ENCODE measurements around the gene TENM4.

Gene TENM4

GRCh38 chr11:79025097-79025496 is 415.7 kb downstream of the TENM4 start:
- no peak overlapping the region for H3K4me3 ChIP-seq (ENCODE audit: low read depth, low read length)
- TF ChIP-seq CTCF (IDR thresholded peaks at IDR 0.05; ENCODE audit: borderline replicate concordance, insufficient read depth, low read depth, low read length): no peak

GRCh38 chr11:79022265-79022664 is 418.6 kb downstream of the TENM4 start:
- no peak overlapping the region for H3K4me3 ChIP-seq (ENCODE audit: low read depth, low read length)
- no peak for TF ChIP-seq CTCF (IDR thresholded peaks at IDR 0.05; ENCODE audit: borderline replicate concordance, insufficient read depth, low read depth, low read length)

GRCh38 chr11:79021601-79022000 is 419.2 kb downstream of the TENM4 start:
- no peak overlapping the region for H3K4me3 ChIP-seq (ENCODE audit: low read depth, low read length)
- TF ChIP-seq CTCF (IDR thresholded peaks at IDR 0.05; ENCODE audit: borderline replicate concordance, insufficient read depth, low read depth, low read length): no peak

- TF ChIP-seq CTCF (IDR thresholded peaks at IDR 0.05; ENCODE audit: borderline replicate concordance, insufficient read depth, low read depth, low read length): no peak
- H3K4me3 ChIP-seq (ENCODE audit: low read depth, low read length): no peak overlapping the region
Observed at GRCh38 chr11:79019975-79020374, 420.9 kb downstream of the TENM4 start.

GRCh38 chr11:79019277-79019676 is 421.6 kb downstream of the TENM4 start:
- H3K4me3 ChIP-seq (ENCODE audit: low read depth, low read length): no peak overlapping the region
- TF ChIP-seq CTCF (IDR thresholded peaks at IDR 0.05; ENCODE audit: borderline replicate concordance, insufficient read depth, low read depth, low read length): no peak

- no peak for TF ChIP-seq CTCF (IDR thresholded peaks at IDR 0.05; ENCODE audit: borderline replicate concordance, insufficient read depth, low read depth, low read length)
Observed at GRCh38 chr11:79018371-79018849, 422.4 kb downstream of the TENM4 start.

GRCh38 chr11:79017811-79018210 is 423.0 kb downstream of the TENM4 start:
- TF ChIP-seq CTCF (IDR thresholded peaks at IDR 0.05; ENCODE audit: borderline replicate concordance, insufficient read depth, low read depth, low read length): no peak
- H3K4me3 ChIP-seq (ENCODE audit: low read depth, low read length): no peak overlapping the region

More at GRCh38 chr11:79018371-79018849, 422.4 kb downstream of the TENM4 start:
- no peak overlapping the region for H3K4me3 ChIP-seq (ENCODE audit: low read depth, low read length)

All from GM12875 (cell line).